Measurements from ENCODE around the gene SPAG4.
A peak's percentile ranks its signal among the peaks of the same experiment; 100 is the strongest.

Gene SPAG4

GRCh38 chr20:35648836-35649235, 33.2 kb downstream of the SPAG4 start:
- no peak overlapping the region for H3K4me3 Mint-ChIP-seq
- ATAC-seq (no peak), DNase-seq (no peak)
- peaks cover 46% of the 10 kb centered on the region for H3K36me3 Mint-ChIP-seq (ENCODE audit: low read depth)
- no peak overlapping the region for H3K27ac Mint-ChIP-seq
- H3K27me3 Mint-ChIP-seq, result no peaks in the 10 kb centered on the region
- peaks cover 72% of the 10 kb centered on the region for H3K4me1 Mint-ChIP-seq
- H3K9me3 Mint-ChIP-seq, result no peaks in the 10 kb centered on the region

- Mint-ChIP-seq H3K9me3 (no peaks in the 10 kb centered on the region), H3K4me1 (peaks cover 57% of the 10 kb centered on the region), H3K36me3 (ENCODE audit: low read depth) (peaks cover 39% of the 10 kb centered on the region), H3K27me3 (no peaks in the 10 kb centered on the region), H3K4me3 (no peak overlapping the region), H3K27ac (no peak overlapping the region)
- no peak for ATAC-seq
- DNase-seq, result no peak
Observed at GRCh38 chr20:35650632-35651031, 35.0 kb downstream of the SPAG4 start.

- no peak overlapping the region for H3K4me3 Mint-ChIP-seq
- peaks cover 43% of the 10 kb centered on the region for H3K36me3 Mint-ChIP-seq (ENCODE audit: low read depth)
- no peak for ATAC-seq
- H3K27ac Mint-ChIP-seq, result no peak overlapping the region
- H3K27me3 Mint-ChIP-seq, result no peaks in the 10 kb centered on the region
- peaks cover 59% of the 10 kb centered on the region for H3K4me1 Mint-ChIP-seq
- no peaks in the 10 kb centered on the region for H3K9me3 Mint-ChIP-seq
- DNase-seq, result no peak
Observed at GRCh38 chr20:35651958-35652357, 36.3 kb downstream of the SPAG4 start.

- H3K9me3 Mint-ChIP-seq, result no peaks in the 10 kb centered on the region
- no peak for ATAC-seq
- H3K27ac Mint-ChIP-seq, result no peak overlapping the region
- H3K27me3 Mint-ChIP-seq, result no peaks in the 10 kb centered on the region
- H3K36me3 Mint-ChIP-seq (ENCODE audit: low read depth), result peaks cover 46% of the 10 kb centered on the region
- no peak for DNase-seq
- peaks cover 62% of the 10 kb centered on the region for H3K4me1 Mint-ChIP-seq
- no peak overlapping the region for H3K4me3 Mint-ChIP-seq
Observed at GRCh38 chr20:35652641-35653429, 37.2 kb downstream of the SPAG4 start.

GRCh38 chr20:35653430-35653734, 37.8 kb downstream of the SPAG4 start:
- Mint-ChIP-seq H3K36me3 (ENCODE audit: low read depth) (peaks cover 45% of the 10 kb centered on the region), H3K27me3 (no peaks in the 10 kb centered on the region), H3K9me3 (no peaks in the 10 kb centered on the region), H3K4me1 (peaks cover 61% of the 10 kb centered on the region), H3K27ac (no peak overlapping the region), H3K4me3 (no peak overlapping the region)
- DNase-seq (no peak), ATAC-seq (no peak)

- ATAC-seq (no peak), DNase-seq (no peak)
- H3K36me3 Mint-ChIP-seq (ENCODE audit: low read depth), result peaks cover 43% of the 10 kb centered on the region
- no peak overlapping the region for H3K27ac Mint-ChIP-seq
- H3K4me1 Mint-ChIP-seq, result peaks cover 63% of the 10 kb centered on the region
- no peaks in the 10 kb centered on the region for H3K27me3 Mint-ChIP-seq
- H3K9me3 Mint-ChIP-seq, result no peaks in the 10 kb centered on the region
- no peak overlapping the region for H3K4me3 Mint-ChIP-seq
Observed at GRCh38 chr20:35653893-35654292, 38.3 kb downstream of the SPAG4 start.

- H3K4me1 Mint-ChIP-seq, result peaks cover 63% of the 10 kb centered on the region
- H3K4me3 Mint-ChIP-seq, result no peak overlapping the region
- H3K27ac Mint-ChIP-seq, result no peak overlapping the region
- no peak for DNase-seq
- peaks cover 43% of the 10 kb centered on the region for H3K36me3 Mint-ChIP-seq (ENCODE audit: low read depth)
- ATAC-seq, result no peak
- H3K9me3 Mint-ChIP-seq, result no peaks in the 10 kb centered on the region
- H3K27me3 Mint-ChIP-seq, result no peaks in the 10 kb centered on the region
Observed at GRCh38 chr20:35654415-35654814, 38.8 kb downstream of the SPAG4 start.

GRCh38 chr20:35657271-35657670, 41.6 kb downstream of the SPAG4 start:
- H3K4me3 Mint-ChIP-seq, result no peak overlapping the region
- peaks cover 40% of the 10 kb centered on the region for H3K36me3 Mint-ChIP-seq (ENCODE audit: low read depth)
- H3K4me1 Mint-ChIP-seq, result peaks cover 63% of the 10 kb centered on the region
- no peaks in the 10 kb centered on the region for H3K9me3 Mint-ChIP-seq
- H3K27ac Mint-ChIP-seq, result peak overlapping the region; percentile 40
- DNase-seq (no peak), ATAC-seq (no peak)
- no peaks in the 10 kb centered on the region for H3K27me3 Mint-ChIP-seq

GRCh38 chr20:35660122-35660937, 44.7 kb downstream of the SPAG4 start:
- H3K9me3 Mint-ChIP-seq, result no peaks in the 10 kb centered on the region
- peaks cover 74% of the 10 kb centered on the region for H3K4me1 Mint-ChIP-seq
- H3K27ac Mint-ChIP-seq, result peak overlapping the region; percentile 98
- peak; percentile 62 for ATAC-seq
- H3K36me3 Mint-ChIP-seq (ENCODE audit: low read depth), result peaks cover 50% of the 10 kb centered on the region
- no peaks in the 10 kb centered on the region for H3K27me3 Mint-ChIP-seq
- peak overlapping the region; percentile 80 for H3K4me3 Mint-ChIP-seq
- peak; percentile 33 for DNase-seq

- peaks cover 71% of the 10 kb centered on the region for H3K4me1 Mint-ChIP-seq
- no peaks in the 10 kb centered on the region for H3K9me3 Mint-ChIP-seq
- DNase-seq (no peak), ATAC-seq (peak; percentile 27)
- no peaks in the 10 kb centered on the region for H3K27me3 Mint-ChIP-seq
- peak overlapping the region; percentile 80 for H3K4me3 Mint-ChIP-seq
- H3K36me3 Mint-ChIP-seq (ENCODE audit: low read depth), result peaks cover 50% of the 10 kb centered on the region
- H3K27ac Mint-ChIP-seq, result peak overlapping the region; percentile 98
Observed at GRCh38 chr20:35661053-35661452, 45.4 kb downstream of the SPAG4 start.

GRCh38 chr20:35661908-35662307, 46.3 kb downstream of the SPAG4 start:
- Mint-ChIP-seq H3K4me1 (peaks cover 63% of the 10 kb centered on the region), H3K27me3 (no peaks in the 10 kb centered on the region), H3K9me3 (no peaks in the 10 kb centered on the region), H3K36me3 (ENCODE audit: low read depth) (peaks cover 46% of the 10 kb centered on the region), H3K4me3 (peak overlapping the region; percentile 80), H3K27ac (peak overlapping the region; percentile 98)
- no peak for DNase-seq
- no peak for ATAC-seq

- Mint-ChIP-seq H3K36me3 (ENCODE audit: low read depth) (peaks cover 40% of the 10 kb centered on the region), H3K27me3 (no peaks in the 10 kb centered on the region), H3K9me3 (no peaks in the 10 kb centered on the region), H3K27ac (peak overlapping the region; percentile 98), H3K4me3 (peak overlapping the region; percentile 80), H3K4me1 (peaks cover 57% of the 10 kb centered on the region)
- DNase-seq, result no peak
- no peak for ATAC-seq
Observed at GRCh38 chr20:35662551-35662950, 46.9 kb downstream of the SPAG4 start.

GRCh38 chr20:35663516-35664465, 48.2 kb downstream of the SPAG4 start:
- peak overlapping the region; percentile 80 for H3K4me3 Mint-ChIP-seq
- peaks cover 42% of the 10 kb centered on the region for H3K36me3 Mint-ChIP-seq (ENCODE audit: low read depth)
- DNase-seq (peak; percentile 62), ATAC-seq (peak; percentile 23)
- peak overlapping the region; percentile 98 for H3K27ac Mint-ChIP-seq
- no peaks in the 10 kb centered on the region for H3K9me3 Mint-ChIP-seq
- peaks cover 46% of the 10 kb centered on the region for H3K4me1 Mint-ChIP-seq
- H3K27me3 Mint-ChIP-seq, result no peaks in the 10 kb centered on the region

- Mint-ChIP-seq H3K27ac (peak within 1 kb of the TSS; percentile 98), H3K36me3 (ENCODE audit: low read depth) (peaks cover 40% of the 10 kb centered on the region), H3K9me3 (no peaks in the 10 kb centered on the region), H3K4me3 (peak within 1 kb of the TSS; percentile 80), H3K4me1 (peaks cover 38% of the 10 kb centered on the region), H3K27me3 (no peaks in the 10 kb centered on the region)
- peak; percentile 68 for ATAC-seq
- DNase-seq, result peak; percentile 93
Observed at GRCh38 chr20:35664466-35665206, 49.0 kb downstream of the SPAG4 start, which contains the start of the genes CPNE1 and RBM12. Gene CPNE1 (minus strand): TSS chr20:35664900. CDS start chr20:35632923, 31,977 bp downstream. Gene RBM12 (minus strand): TSS chr20:35664900. CDS start chr20:35655322, 9,578 bp downstream.

All from activated naive CD8-positive, alpha-beta T cell treated with anti-CD3 and anti-CD28 coated beads, Interleukin-2, amount 50 U/mL, for 24 hours (primary cell).